Activated CD8-positive, alpha-beta memory T cell treated with anti-CD3 and anti-CD28 coated beads for 48 hours (primary cell): Measurements from ENCODE around the gene AGFG2.

Source experiments
- DNase-seq, 3 experiments: peaks; one replicate each; pipeline ENCODE4 v3.0.0-alpha.2; 2020; ENCODE audit warnings: low read depth in 2 of 3, low spot score in 2 of 3

The AGFG2 gene

GRCh38 chr7:100568896-100569844 is 30.2 kb downstream of the AGFG2 start:
- DNase-seq, result no peak

GRCh38 chr7:100570954-100571828 is 32.2 kb downstream of the AGFG2 start:
- no peak for DNase-seq

GRCh38 chr7:100571829-100572116 is 32.8 kb downstream of the AGFG2 start:
- no peak for DNase-seq

GRCh38 chr7:100572281-100572948 is 33.4 kb downstream of the AGFG2 start:
- DNase-seq, result no peak

GRCh38 chr7:100572949-100573675 is 34.1 kb downstream of the AGFG2 start:
- DNase-seq, result no peak

GRCh38 chr7:100573691-100574361 is 34.8 kb downstream of the AGFG2 start, which contains the start of gene SAP25:
Gene SAP25, minus strand, starts transcription at chr7:100573900. Its CDS starts 158 bp downstream, at chr7:100573742.
- no peak for DNase-seq

GRCh38 chr7:100574362-100575205 is 35.6 kb downstream of the AGFG2 start:
- no peak for DNase-seq

GRCh38 chr7:100575206-100575631 is 36.2 kb downstream of the AGFG2 start:
- DNase-seq, result no peak

- DNase-seq, result no peak
Measured at GRCh38 chr7:100575746-100576383, 36.9 kb downstream of the AGFG2 start.

- no peak for DNase-seq
Measured at GRCh38 chr7:100576384-100576993, 37.5 kb downstream of the AGFG2 start.

GRCh38 chr7:100577103-100577502 is 38.1 kb downstream of the AGFG2 start:
- no peak for DNase-seq

GRCh38 chr7:100577507-100577906 is 38.5 kb downstream of the AGFG2 start:
- no peak for DNase-seq

GRCh38 chr7:100578246-100579183 is 39.5 kb downstream of the AGFG2 start:
- no peak for DNase-seq

- DNase-seq, result no peak
Measured at GRCh38 chr7:100580466-100581283, 41.7 kb downstream of the AGFG2 start.

GRCh38 chr7:100582041-100582579 is 43.1 kb downstream of the AGFG2 start:
- no peak for DNase-seq

GRCh38 chr7:100582650-100583049 is 43.6 kb downstream of the AGFG2 start:
- DNase-seq, result no peak
